Activated T-cell treated with anti-CD3 and anti-CD28 coated beads, Interleukin-2, amount 50 U/mL, for 48 hours (primary cell): ENCODE measurements around the gene CCPG1.

Experiments used
- DNase-seq, 2 experiments: peaks; one replicate each; pipeline ENCODE4 v3.0.0-alpha.2; 2020

Gene CCPG1

GRCh38 chr15:55379095-55379494 is 29.1 kb downstream of the CCPG1 start:
- no peak for DNase-seq

GRCh38 chr15:55372701-55373440 is 35.3 kb downstream of the CCPG1 start:
- no peak for DNase-seq

GRCh38 chr15:55366981-55367380 is 41.2 kb downstream of the CCPG1 start:
- DNase-seq = no peak

GRCh38 chr15:55362641-55363040 is 45.5 kb downstream of the CCPG1 start:
- DNase-seq = no peak

- DNase-seq = no peak
Observed at GRCh38 chr15:55361048-55361447, 47.1 kb downstream of the CCPG1 start.

GRCh38 chr15:55360256-55360655 is 47.9 kb downstream of the CCPG1 start:
- no peak for DNase-seq

- no peak for DNase-seq
Observed at GRCh38 chr15:55358471-55358870, 49.7 kb downstream of the CCPG1 start.

GRCh38 chr15:55357774-55358173 is 50.4 kb downstream of the CCPG1 start:
- DNase-seq = no peak

GRCh38 chr15:55356985-55357585 is 51.1 kb downstream of the CCPG1 start:
- no peak for DNase-seq

- no peak for DNase-seq
Observed at GRCh38 chr15:55353025-55353424, 55.1 kb downstream of the CCPG1 start.

GRCh38 chr15:55349282-55349681 is 58.9 kb downstream of the CCPG1 start:
- DNase-seq = no peak

- DNase-seq = no peak
Observed at GRCh38 chr15:55348281-55348778, 59.8 kb downstream of the CCPG1 start.

GRCh38 chr15:55344206-55344605 is 64.0 kb downstream of the CCPG1 start:
- DNase-seq = no peak

- DNase-seq = no peak
Observed at GRCh38 chr15:55343168-55343567, 65.0 kb downstream of the CCPG1 start.

GRCh38 chr15:55337160-55337559 is 71.0 kb downstream of the CCPG1 start:
- DNase-seq = no peak

- DNase-seq = no peak
Observed at GRCh38 chr15:55334997-55335396, 73.2 kb downstream of the CCPG1 start.

GRCh38 chr15:55334371-55334770 is 73.8 kb downstream of the CCPG1 start:
- no peak for DNase-seq

GRCh38 chr15:55327387-55327786 is 80.8 kb downstream of the CCPG1 start:
- no peak for DNase-seq

- no peak for DNase-seq
Observed at GRCh38 chr15:55322467-55322866, 85.7 kb downstream of the CCPG1 start.

- DNase-seq = no peak
Observed at GRCh38 chr15:55320963-55321362, 87.2 kb downstream of the CCPG1 start.

- no peak for DNase-seq
Observed at GRCh38 chr15:55320238-55320550, 88.0 kb downstream of the CCPG1 start.

- DNase-seq = no peak
Observed at GRCh38 chr15:55319537-55320237, 88.5 kb downstream of the CCPG1 start.

- peak; percentile 88 for DNase-seq
Observed at GRCh38 chr15:55318588-55319494, 89.3 kb downstream of the CCPG1 start, which contains the start of the genes PIGB and PIGBOS1. PIGB (plus strand) TSS chr15:55319222; CDS start chr15:55319251, 29 bp downstream. PIGBOS1 (minus strand) TSS chr15:55319123; CDS start chr15:55317792, 1,331 bp downstream.
